Measurements from ENCODE around the gene GNG12.

DNA sequence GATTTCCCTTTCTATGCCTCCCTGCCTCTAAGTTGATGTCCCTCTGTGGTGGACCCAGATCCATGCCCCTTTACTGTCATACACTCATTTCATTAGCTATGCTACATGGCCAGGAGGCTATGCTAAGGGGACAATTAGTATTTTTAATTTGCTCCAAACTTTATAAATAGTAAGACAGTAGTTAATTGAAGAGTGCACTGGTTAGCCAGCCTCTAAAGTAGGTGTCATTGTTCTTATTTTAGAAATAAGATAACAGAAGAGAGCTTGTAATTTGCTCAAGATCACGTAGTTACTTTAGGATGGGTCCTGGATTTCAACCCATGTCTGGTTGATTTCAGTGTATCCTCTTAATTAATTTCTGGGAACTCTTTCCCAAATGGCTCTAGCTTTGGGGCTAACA lies 29.4 kb upstream of the GNG12 start:
- TF ChIP-seq, protein P1, sequence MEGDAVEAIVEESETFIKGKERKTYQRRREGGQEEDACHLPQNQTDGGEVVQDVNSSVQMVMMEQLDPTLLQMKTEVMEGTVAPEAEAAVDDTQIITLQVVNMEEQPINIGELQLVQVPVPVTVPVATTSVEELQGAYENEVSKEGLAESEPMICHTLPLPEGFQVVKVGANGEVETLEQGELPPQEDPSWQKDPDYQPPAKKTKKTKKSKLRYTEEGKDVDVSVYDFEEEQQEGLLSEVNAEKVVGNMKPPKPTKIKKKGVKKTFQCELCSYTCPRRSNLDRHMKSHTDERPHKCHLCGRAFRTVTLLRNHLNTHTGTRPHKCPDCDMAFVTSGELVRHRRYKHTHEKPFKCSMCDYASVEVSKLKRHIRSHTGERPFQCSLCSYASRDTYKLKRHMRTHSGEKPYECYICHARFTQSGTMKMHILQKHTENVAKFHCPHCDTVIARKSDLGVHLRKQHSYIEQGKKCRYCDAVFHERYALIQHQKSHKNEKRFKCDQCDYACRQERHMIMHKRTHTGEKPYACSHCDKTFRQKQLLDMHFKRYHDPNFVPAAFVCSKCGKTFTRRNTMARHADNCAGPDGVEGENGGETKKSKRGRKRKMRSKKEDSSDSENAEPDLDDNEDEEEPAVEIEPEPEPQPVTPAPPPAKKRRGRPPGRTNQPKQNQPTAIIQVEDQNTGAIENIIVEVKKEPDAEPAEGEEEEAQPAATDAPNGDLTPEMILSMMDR (IDR thresholded peaks at IDR 0.05; ENCODE audit: low read depth, low read length): no peak
- TF ChIP-seq POLR2A (IDR thresholded peaks at IDR 0.05; ENCODE audit: extremely low read depth, insufficient read length) (no peak), MAX (IDR thresholded peaks at IDR 0.05; ENCODE audit: low read depth, low read length) (no peak)

All from NB4 (cell line).